Osteoblast (primary cell): ENCODE measurements around the gene GDPD5. TPM values are rescaled to one million over a fixed set of nuclear protein-coding genes. Genes with fewer than 3 reads are reported as not detected.

Source experiments
- DNase-seq: peaks from one replicate; pipeline ENCODE4 v3.0.0; 2011; ENCODE audit warnings: low spot score, mixed read lengths; ENCODE audit not compliant: insufficient read length; ENCODE audit errors: missing footprints
- H2AFZ ChIP-seq: 2 replicates; pipeline ENCODE4 v1.6.0; 2011; ENCODE audit warnings: mild to moderate bottlenecking, low read length
- H3K27ac ChIP-seq: 2 replicates; pipeline ENCODE4 v1.5.1; 2011; ENCODE audit warnings: mild to moderate bottlenecking, low read depth, low read length, moderate library complexity
- H3K27me3 ChIP-seq: 2 replicates; pipeline ENCODE4 v1.6.0; 2012; ENCODE audit warnings: mild to moderate bottlenecking, control low read depth, inconsistent platforms, low read length, moderate library complexity; ENCODE audit not compliant: insufficient read depth
- H3K36me3 ChIP-seq: 2 replicates; pipeline ENCODE4 v1.5.1; 2011; ENCODE audit warnings: mild to moderate bottlenecking, low read length, control low read depth, moderate library complexity; ENCODE audit not compliant: insufficient read depth
- H3K4me1 ChIP-seq: 2 replicates; pipeline ENCODE4 v1.5.1; 2011; ENCODE audit warnings: mild to moderate bottlenecking, low read length, control low read depth, moderate library complexity; ENCODE audit not compliant: insufficient read depth
- H3K4me2 ChIP-seq: 2 replicates; pipeline ENCODE4 v1.6.0; 2011; ENCODE audit warnings: mild to moderate bottlenecking, low read length; ENCODE audit not compliant: insufficient read depth
- H3K4me3 ChIP-seq: fragments of 200-600 bp; sonication (generic); 3 replicates; pipeline ENCODE4 v1.5.1; 2012; ENCODE audit warnings: mild to moderate bottlenecking, low read length, inconsistent platforms; ENCODE audit not compliant: insufficient read depth
- H3K79me2 ChIP-seq: 2 replicates; pipeline ENCODE4 v1.6.0; 2012; ENCODE audit warnings: mild to moderate bottlenecking, low read length, control low read depth, inconsistent platforms; ENCODE audit not compliant: insufficient read depth
- H3K9me3 ChIP-seq: 2 replicates; pipeline ENCODE4 v1.5.1; 2011; ENCODE audit warnings: low read depth, low read length, control low read depth
- H4K20me1 ChIP-seq: 2 replicates; pipeline ENCODE4 v1.6.0; 2012; ENCODE audit warnings: mild to moderate bottlenecking, low read length, control low read depth; ENCODE audit not compliant: insufficient read depth
- total RNA-seq: library from RNA; depleted of rRNA; stranded (reverse); fragments of >200 nt; gene quantifications from 2 replicates; pipeline ENCODE4 v1.2.3, GENCODE V29; 2012
- TF ChIP-seq, protein P1 (sequence below): IDR thresholded peaks from 2 replicates; pipeline ENCODE4 v1.5.1; 2011; ENCODE audit warnings: mild to moderate bottlenecking, low read depth, low read length, moderate library complexity; ENCODE audit errors: extremely low read depth

Gene GDPD5
- total RNA-seq, 1 donor = 13.4 TPM

DNA sequence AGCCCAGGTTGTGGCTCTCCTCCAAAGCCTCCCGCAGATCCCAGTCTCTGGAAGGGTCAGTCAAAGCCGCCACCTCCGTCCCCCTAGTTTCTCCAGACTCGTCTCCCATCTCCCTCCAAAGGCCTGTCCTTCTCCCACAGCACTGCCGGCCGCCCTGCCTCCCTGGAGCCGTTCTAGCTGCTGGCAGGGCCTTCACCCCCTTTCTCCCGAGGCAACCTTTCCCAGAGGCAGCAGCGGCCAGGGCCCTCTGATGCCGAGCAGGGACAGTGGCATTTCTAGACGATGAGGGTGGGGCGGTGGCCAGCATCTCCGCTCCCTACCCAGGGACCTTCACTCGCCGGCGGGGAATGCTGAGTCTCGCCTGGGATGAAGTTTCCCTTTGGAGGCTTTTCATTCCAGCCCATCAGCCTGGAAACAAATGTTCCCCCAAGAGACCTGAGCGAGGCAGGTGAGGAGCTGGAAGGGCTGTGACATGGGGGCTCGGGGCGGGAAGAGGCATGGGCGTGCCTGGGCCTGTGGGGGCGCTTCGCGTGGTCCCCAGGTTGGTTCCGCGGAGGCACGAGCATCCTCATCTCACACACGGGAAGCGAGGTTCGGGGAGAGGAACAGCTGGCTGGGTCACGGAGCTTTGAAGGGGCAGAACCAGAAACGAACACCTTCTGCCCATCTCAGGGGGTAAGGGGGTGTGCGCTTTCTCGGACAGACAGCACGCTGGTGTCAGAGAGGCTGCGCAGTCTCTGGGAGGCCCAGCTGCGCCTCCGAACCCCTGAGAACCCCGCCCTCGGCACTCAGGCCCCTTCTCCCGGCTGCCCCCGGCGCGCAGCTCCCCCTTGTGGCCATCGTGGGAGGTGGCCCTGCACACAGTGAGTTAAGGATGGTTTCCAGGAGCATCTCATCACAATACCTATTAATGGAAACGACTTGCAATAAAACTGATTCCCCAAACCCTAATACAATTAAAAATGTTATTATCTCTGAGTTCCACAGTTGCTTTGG, 74.6 kb downstream of the GDPD5 start:
- Histone ChIP-seq H3K4me2 (no peak overlapping the region), H3K4me1 (peaks cover 16% of the 10 kb centered on the region), H3K27ac (no peak overlapping the region), H3K9me3 (no peaks in the 10 kb centered on the region), H2AFZ (no peak overlapping the region), H3K4me3 (no peak overlapping the region), H3K36me3 (no peaks in the 10 kb centered on the region), H4K20me1 (no peaks in the 10 kb centered on the region), H3K79me2 (no peaks in the 10 kb centered on the region), H3K27me3 (peaks cover 5% of the 10 kb centered on the region)
- peak; percentile 75 for DNase-seq
- TF ChIP-seq, protein P1, sequence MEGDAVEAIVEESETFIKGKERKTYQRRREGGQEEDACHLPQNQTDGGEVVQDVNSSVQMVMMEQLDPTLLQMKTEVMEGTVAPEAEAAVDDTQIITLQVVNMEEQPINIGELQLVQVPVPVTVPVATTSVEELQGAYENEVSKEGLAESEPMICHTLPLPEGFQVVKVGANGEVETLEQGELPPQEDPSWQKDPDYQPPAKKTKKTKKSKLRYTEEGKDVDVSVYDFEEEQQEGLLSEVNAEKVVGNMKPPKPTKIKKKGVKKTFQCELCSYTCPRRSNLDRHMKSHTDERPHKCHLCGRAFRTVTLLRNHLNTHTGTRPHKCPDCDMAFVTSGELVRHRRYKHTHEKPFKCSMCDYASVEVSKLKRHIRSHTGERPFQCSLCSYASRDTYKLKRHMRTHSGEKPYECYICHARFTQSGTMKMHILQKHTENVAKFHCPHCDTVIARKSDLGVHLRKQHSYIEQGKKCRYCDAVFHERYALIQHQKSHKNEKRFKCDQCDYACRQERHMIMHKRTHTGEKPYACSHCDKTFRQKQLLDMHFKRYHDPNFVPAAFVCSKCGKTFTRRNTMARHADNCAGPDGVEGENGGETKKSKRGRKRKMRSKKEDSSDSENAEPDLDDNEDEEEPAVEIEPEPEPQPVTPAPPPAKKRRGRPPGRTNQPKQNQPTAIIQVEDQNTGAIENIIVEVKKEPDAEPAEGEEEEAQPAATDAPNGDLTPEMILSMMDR = peak; percentile 47

DNA sequence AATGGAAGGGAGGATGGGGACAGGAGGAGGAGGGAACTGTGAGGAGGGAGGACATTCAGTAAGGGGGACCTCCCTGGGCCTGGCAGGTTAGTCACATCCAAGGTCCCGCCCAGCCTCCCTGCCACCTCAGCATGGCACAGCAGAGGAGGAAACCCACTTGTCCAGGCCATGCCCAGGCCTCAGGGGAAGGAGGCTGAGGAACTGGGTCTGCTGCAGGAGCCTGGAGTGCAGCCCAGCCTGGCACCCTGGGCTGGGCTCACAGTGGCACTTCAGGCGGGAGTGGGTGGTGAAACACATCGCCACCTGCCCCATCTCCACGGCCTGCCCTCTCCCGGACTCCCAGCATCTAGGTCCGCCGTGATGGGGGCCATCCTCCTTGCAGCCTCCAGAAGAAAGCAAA, 75.5 kb downstream of the GDPD5 start:
- Histone ChIP-seq H3K36me3 (no peaks in the 10 kb centered on the region), H2AFZ (no peak overlapping the region), H3K27me3 (peaks cover 5% of the 10 kb centered on the region), H3K4me3 (no peak overlapping the region), H3K9me3 (no peaks in the 10 kb centered on the region), H3K4me1 (peaks cover 16% of the 10 kb centered on the region), H3K27ac (no peak overlapping the region), H4K20me1 (no peaks in the 10 kb centered on the region), H3K4me2 (no peak overlapping the region), H3K79me2 (no peaks in the 10 kb centered on the region)
- peak; percentile 48 for DNase-seq
- TF ChIP-seq, protein P1 = no peak

DNA sequence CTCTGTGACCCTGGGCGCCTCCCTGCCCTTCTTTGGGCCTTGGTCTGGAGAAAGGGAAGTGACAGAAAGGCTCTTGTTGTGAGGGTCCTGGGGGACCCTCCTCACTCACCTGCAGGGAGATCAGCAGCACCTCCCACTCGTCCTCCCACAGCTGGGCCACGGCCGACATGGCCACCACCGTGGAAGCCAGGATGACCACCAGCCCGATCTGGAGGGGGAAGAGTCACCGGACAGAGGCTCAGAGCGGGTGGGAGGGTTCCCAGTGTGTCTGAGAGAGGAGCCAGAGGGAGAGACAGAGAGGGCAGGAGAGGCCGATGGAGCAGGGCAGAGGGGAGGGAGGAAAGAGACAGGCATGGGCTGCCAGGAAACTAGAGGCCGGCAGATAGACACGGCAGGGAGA, 76.0 kb downstream of the GDPD5 start:
- peak; percentile 34 for DNase-seq
- TF ChIP-seq, protein P1 = no peak
- Histone ChIP-seq H3K36me3 (no peaks in the 10 kb centered on the region), H3K27ac (no peak overlapping the region), H3K9me3 (no peaks in the 10 kb centered on the region), H3K79me2 (no peaks in the 10 kb centered on the region), H3K4me1 (peaks cover 14% of the 10 kb centered on the region), H3K27me3 (peaks cover 5% of the 10 kb centered on the region), H3K4me2 (no peak overlapping the region), H2AFZ (no peak overlapping the region), H3K4me3 (no peak overlapping the region), H4K20me1 (no peaks in the 10 kb centered on the region)

DNA sequence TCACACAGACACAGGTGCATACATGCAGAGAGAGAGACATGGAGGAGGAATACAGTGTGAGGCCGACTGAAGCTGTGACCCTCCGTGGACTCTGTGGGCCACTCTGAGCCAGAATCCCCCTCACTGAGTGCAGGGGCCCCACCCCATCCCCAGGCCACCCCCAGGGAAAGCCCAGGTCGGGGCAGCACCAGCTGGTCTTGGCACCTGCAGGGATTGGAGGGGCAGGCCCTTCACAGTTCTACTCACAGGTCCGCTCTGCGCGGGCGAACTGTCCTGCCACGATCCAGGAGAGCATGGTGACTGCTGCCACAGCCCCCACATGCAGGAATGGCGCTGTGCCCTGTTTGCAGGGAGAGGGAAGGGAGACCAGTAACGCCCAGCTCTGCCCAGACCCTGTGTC, 76.5 kb downstream of the GDPD5 start:
- TF ChIP-seq, protein P1 = no peak
- Histone ChIP-seq H2AFZ (no peak overlapping the region), H3K79me2 (no peaks in the 10 kb centered on the region), H3K4me1 (peaks cover 9% of the 10 kb centered on the region), H3K4me3 (no peak overlapping the region), H3K36me3 (no peaks in the 10 kb centered on the region), H3K9me3 (no peaks in the 10 kb centered on the region), H3K27ac (no peak overlapping the region), H4K20me1 (no peaks in the 10 kb centered on the region), H3K27me3 (peaks cover 5% of the 10 kb centered on the region), H3K4me2 (no peak overlapping the region)
- peak; percentile 26 for DNase-seq
